Endothelial cell of umbilical vein (primary cell): ENCODE data around the gene ADAMTS12. TPM values are rescaled to one million over a fixed set of nuclear protein-coding genes. Genes with fewer than 3 reads are reported as not detected.

Experiments used
- BruUV-seq: library from RNA; stranded (reverse); fragments of 400-500 nt; replicated peaks from 2 replicates; lab custom pipeline; 2021; lab: Mats Ljungman, UMichigan
- CTCF ChIA-PET: fragments of 300-600, 350-600 bp; sonication (Branson Sonifier 250); formaldehyde crosslinking; loops from one replicate; lab custom pipeline; 2021; ENCODE audit warnings: antibody characterized with exemption, inconsistent platforms; lab: Charles Lee
- POLR2A ChIA-PET: fragments of 300-600, 350-600 bp; sonication (Branson Sonifier 250); formaldehyde crosslinking; loops from one replicate; lab custom pipeline; 2021; ENCODE audit warnings: antibody characterized with exemption, inconsistent platforms; lab: Charles Lee
- DNase-seq: peaks from one replicate; pipeline ENCODE4 v3.0.0-alpha.2; 2011; ENCODE audit warnings: low read depth, low spot score
- FAIRE-seq: peaks from 2 replicates; lab custom pipeline; 2011; peaks lifted over from hg19 to GRCh38; lab: Jason Lieb, UNC
- H2AFZ ChIP-seq: 2 replicates; pipeline ENCODE4 v1.6.0; 2012; ENCODE audit warnings: low read depth, low read length, control low read depth, inconsistent platforms
- H3K27ac ChIP-seq: 2 replicates; pipeline ENCODE4 v1.5.1; 2011; ENCODE audit warnings: low read depth, mild to moderate bottlenecking, control low read depth, low read length, moderate library complexity; ENCODE audit not compliant: insufficient read depth
- H3K27me3 ChIP-seq, 2 experiments: 2 replicates each; pipeline versions ENCODE4 v1.6.0 to v1.6.1; 2011; ENCODE audit warnings: low read length in 2 of 2, mixed read lengths in 1 of 2; ENCODE audit not compliant: control insufficient read depth in 2 of 2, insufficient read depth in 2 of 2
- H3K36me3 ChIP-seq, 2 experiments: 2 replicates in 1 of 2; 3 replicates in 1 of 2; pipeline ENCODE4 v1.5.1; 2011; ENCODE audit warnings: low read length in 2 of 2, mild to moderate bottlenecking in 1 of 2, moderate library complexity in 1 of 2; ENCODE audit not compliant: control insufficient read depth in 2 of 2, insufficient read depth in 2 of 2; ENCODE audit errors: extremely low read depth in 1 of 2
- H3K4me1 ChIP-seq: 3 replicates; pipeline ENCODE4 v1.5.1; 2011; ENCODE audit warnings: mild to moderate bottlenecking, low read length; ENCODE audit not compliant: control insufficient read depth, insufficient read depth; ENCODE audit errors: extremely low read depth
- H3K4me2 ChIP-seq: 2 replicates; pipeline ENCODE4 v1.6.1; 2011; ENCODE audit warnings: low read length, control low read depth, mixed read lengths; ENCODE audit not compliant: insufficient read depth
- H3K4me3 ChIP-seq, 3 experiments: fragments of 200-600 bp in 1 of 3; sonication (generic), shearing (Covaris generic) in 1 of 3; replicated peaks in 1 of 3; 2 replicates each; pipeline ENCODE4 v1.5.1; 2011 to 2016; ENCODE audit warnings: control low read depth in 3 of 3, low read length in 3 of 3, mild to moderate bottlenecking in 2 of 3, inconsistent platforms in 1 of 3, low read depth in 1 of 3, moderate library complexity in 1 of 3; ENCODE audit not compliant: insufficient read depth in 1 of 3
- H3K79me2 ChIP-seq: 2 replicates; pipeline ENCODE4 v1.6.0; 2012; ENCODE audit warnings: low read length, inconsistent platforms; ENCODE audit not compliant: control insufficient read depth, insufficient read depth
- H3K9ac ChIP-seq: replicated peaks from 2 replicates; pipeline ENCODE3; 2011; ENCODE audit warnings: low read length, control low read depth; ENCODE audit not compliant: insufficient read depth; ENCODE audit errors: extremely low read depth
- H3K9me1 ChIP-seq: replicated peaks from 3 replicates; pipeline ENCODE4 v1.6.0; 2011; ENCODE audit warnings: mild to moderate bottlenecking, low read length; ENCODE audit not compliant: control insufficient read depth, insufficient read depth; ENCODE audit errors: extremely low read depth
- H3K9me3 ChIP-seq: replicated peaks from 2 replicates; pipeline ENCODE4 v1.5.1; 2012; ENCODE audit warnings: low read length, inconsistent platforms; ENCODE audit not compliant: control insufficient read depth, insufficient read depth
- H4K20me1 ChIP-seq: replicated peaks from 2 replicates; pipeline ENCODE3; 2011; ENCODE audit warnings: mild to moderate bottlenecking, low read length; ENCODE audit not compliant: control insufficient read depth, insufficient read depth; ENCODE audit errors: extremely low read depth
- CTCF ChIP-seq, 2 donors: IDR thresholded peaks; 1 replicate in 1 of 2; 2 replicates in 1 of 2; pipeline ENCODE4 v1.5.1; 2011; ENCODE audit warnings: low read length in 2 of 2, mild to moderate bottlenecking in 2 of 2, moderate library complexity in 2 of 2, control low read depth in 1 of 2, inconsistent platforms in 1 of 2, low read depth in 1 of 2; ENCODE audit not compliant: insufficient read depth in 1 of 2; ENCODE audit errors: extremely low read depth in 1 of 2
- EZH2 ChIP-seq: IDR thresholded peaks from 2 replicates; pipeline ENCODE4 v1.6.1; 2012; ENCODE audit warnings: borderline replicate concordance, low read depth, mild to moderate bottlenecking, moderate library complexity, low read length, inconsistent platforms; ENCODE audit not compliant: severe bottlenecking
- FOS ChIP-seq: IDR thresholded peaks from 2 replicates; pipeline ENCODE4 v1.6.1; 2011; ENCODE audit warnings: mild to moderate bottlenecking, low read length, moderate library complexity, borderline replicate concordance; ENCODE audit not compliant: insufficient read depth
- GATA2 ChIP-seq: IDR thresholded peaks from 2 replicates; pipeline ENCODE4 v1.7.0; 2011; ENCODE audit warnings: low read depth, mild to moderate bottlenecking, moderate library complexity, mixed read lengths, low read length; ENCODE audit not compliant: insufficient read length, insufficient read depth
- JUN ChIP-seq: IDR thresholded peaks from 2 replicates; pipeline ENCODE4 v1.6.1; 2011; ENCODE audit warnings: borderline replicate concordance, low read depth; ENCODE audit not compliant: insufficient read length, insufficient read depth
- MAX ChIP-seq: IDR thresholded peaks from 2 replicates; pipeline ENCODE4 v1.6.1; 2011; ENCODE audit not compliant: insufficient read depth, insufficient read length
- MYC ChIP-seq: IDR thresholded peaks from one replicate; pipeline ENCODE4 v1.6.1; 2011; ENCODE audit warnings: mild to moderate bottlenecking, low read depth, low read length
- POLR2A ChIP-seq: IDR thresholded peaks from 2 replicates; pipeline ENCODE4 v1.6.1; 2012; ENCODE audit warnings: low read depth, mild to moderate bottlenecking, control low read depth, low read length
- POLR2AphosphoS5 ChIP-seq: IDR thresholded peaks from 2 replicates; pipeline ENCODE4 v1.6.1; 2012; ENCODE audit warnings: low read depth, mild to moderate bottlenecking, control low read depth, low read length, moderate library complexity; ENCODE audit not compliant: insufficient read depth
- dilution Hi-C: fragments of 300-500 bp; cut with MboI; formaldehyde crosslinking; loops from one replicate; pipeline ENCODE4 v1.15.0; 2019; ENCODE audit warnings: low sequenced_read_pairs; ENCODE audit not compliant: extremely low pct_ligation_motif_present
- intact Hi-C: fragments of 100-400 bp; cut with micrococcal nuclease; formaldehyde crosslinking; loops from one replicate; pipeline ENCODE4 v1.10.0; 2022
- polyA plus RNA-seq, 4 experiments: library from polyadenylated mRNA; depleted of rRNA in 3 of 4; stranded (reverse) in 3 of 4; unstranded in 1 of 4; fragments of >200 nt; gene quantifications; 2 replicates each; pipeline versions ENCODE4 v1.2.1 to v1.2.3, GENCODE V29; 2011 to 2012; ENCODE audit warnings: missing spikeins in 1 of 4
- total RNA-seq: library from RNA; stranded (reverse); gene quantifications from 2 replicates; pipeline ENCODE4 v1.2.3, GENCODE V29; 2021

Gene ADAMTS12
- total and polyA plus RNA-seq, 2 donors (not counting 3 experiments of a cell fraction or from before 2014, with no cell fraction given): 0.88 TPM; not detected in 1

GRCh38 chr5:33633699-33634098, 258.1 kb downstream of the ADAMTS12 start:
- H3K4me3 ChIP-seq: no peak overlapping the region
- FAIRE-seq (no peak), DNase-seq (no peak)
- BruUV-seq: no TSS peak
- intact Hi-C loops (no loop called here), dilution Hi-C loops (no loop called here)
- no peak overlapping the region for H2AFZ ChIP-seq
- no peak overlapping the region for H3K4me2 ChIP-seq
- no peaks in the 10 kb centered on the region for H3K79me2 ChIP-seq
- no peaks in the 10 kb centered on the region for H3K9me3 ChIP-seq
- H4K20me1 ChIP-seq: no peaks in the 10 kb centered on the region
- H3K27me3 ChIP-seq: no peaks in the 10 kb centered on the region
- ChIA-PET CTCF (interaction anchor here (1.6 kb wide), 1 partner anchor 45 kb away, joined by 4 read pairs; no protein-coding TSS in a partner anchor), POLR2A (no interaction called here)
- H3K4me1 ChIP-seq: no peaks in the 10 kb centered on the region
- H3K36me3 ChIP-seq: no peaks in the 10 kb centered on the region
- H3K27ac ChIP-seq: no peak overlapping the region
- no peak for TF ChIP-seq GATA2
- TF ChIP-seq POLR2A: no peak
- TF ChIP-seq MAX: no peak
- TF ChIP-seq EZH2: no peak
- TF ChIP-seq JUN: no peak
- no peak for TF ChIP-seq FOS
- no peak for TF ChIP-seq CTCF (IDR thresholded peaks at IDR 0.05; ENCODE audit: extremely low read depth in 1 of 2, insufficient read depth in 1 of 2, low read depth in 1 of 2, low read length in 2 of 2)
- no peak for TF ChIP-seq POLR2AphosphoS5
- no peak for TF ChIP-seq MYC
- H3K9me1 ChIP-seq: no peaks in the 10 kb centered on the region
- H3K9ac ChIP-seq: no peak overlapping the region
